HG03442 (cell line): ENCODE results near the gene RMI1.
"Not testable (repeated sequence)": the region's sequence is repeated elsewhere in the genome, so short reads cannot be mapped to it uniquely, and the experiment has no call there.

Experiments
- ATAC-seq: cut with Tn5 transposase; IDR thresholded peaks from one replicate; pipeline ENCODE4 v1.9.1; 2021; ENCODE audit warnings: mild to moderate bottlenecking, moderate library complexity; ENCODE audit not compliant: unreplicated experiment

Gene RMI1

DNA sequence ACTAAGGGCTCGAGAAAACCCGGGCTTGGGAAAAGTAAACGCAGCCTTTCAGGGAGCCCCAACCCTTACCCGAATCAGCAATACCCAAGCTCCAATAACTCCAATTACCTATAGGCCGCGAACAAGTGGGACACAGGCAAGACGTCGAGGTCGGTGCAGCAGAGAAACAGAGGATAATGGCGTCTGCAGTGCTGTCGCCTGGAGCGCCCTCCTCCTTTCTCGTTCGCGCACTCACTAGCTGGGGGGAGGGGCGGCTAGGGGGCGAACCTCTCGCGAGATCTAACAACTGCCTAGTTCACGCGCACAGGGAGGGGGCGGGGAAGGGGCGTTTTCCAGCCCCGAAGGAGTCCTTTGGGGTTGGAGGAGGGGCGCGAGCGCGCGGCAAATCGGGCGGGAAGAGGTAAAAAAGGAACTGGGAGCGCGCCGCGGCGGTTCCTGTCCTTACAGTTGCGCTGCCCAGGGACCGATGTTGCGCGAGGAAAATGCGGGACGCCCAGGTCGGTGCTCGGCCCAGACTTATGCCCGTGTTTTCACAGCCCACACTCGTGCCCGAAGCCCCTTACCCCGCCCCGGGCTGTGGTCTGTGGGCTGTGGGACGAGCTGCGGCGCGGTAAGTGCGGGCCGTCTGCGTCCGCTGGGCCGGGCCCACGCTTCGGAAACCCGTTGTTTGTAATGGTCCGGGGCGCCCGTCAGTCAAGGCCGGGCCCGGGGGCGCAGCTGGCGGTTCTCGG is at the start of gene RMI1:
TSS of gene RMI1 (plus strand) at position 411 of the 731 bp plus-strand sequence. CDS start 20,182 bp downstream, outside the sequence.
- peak; percentile 60 for ATAC-seq

GRCh38 chr9:83930881-83931280 is 49.7 kb upstream of the RMI1 start:
- no peak for ATAC-seq

DNA sequence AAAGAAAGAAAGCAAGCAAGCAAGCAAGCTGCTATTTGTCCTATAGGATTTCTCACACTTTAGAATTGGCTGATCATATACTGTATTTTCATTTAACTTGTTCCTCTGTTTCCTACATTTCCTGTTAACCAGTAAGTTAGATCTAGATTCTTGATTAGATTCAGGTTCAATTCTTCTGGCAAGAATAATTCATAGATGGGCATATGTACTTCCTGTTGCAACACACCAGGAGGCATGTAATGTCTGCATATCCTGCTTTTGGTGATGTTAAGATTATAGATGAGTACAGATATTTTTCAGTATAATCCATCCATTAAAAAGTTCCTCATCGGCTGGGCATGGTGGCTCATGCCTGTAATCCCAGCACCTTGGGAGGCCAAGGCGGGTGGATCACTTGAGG is 48.6 kb upstream of the RMI1 start:
- no peak for ATAC-seq

DNA sequence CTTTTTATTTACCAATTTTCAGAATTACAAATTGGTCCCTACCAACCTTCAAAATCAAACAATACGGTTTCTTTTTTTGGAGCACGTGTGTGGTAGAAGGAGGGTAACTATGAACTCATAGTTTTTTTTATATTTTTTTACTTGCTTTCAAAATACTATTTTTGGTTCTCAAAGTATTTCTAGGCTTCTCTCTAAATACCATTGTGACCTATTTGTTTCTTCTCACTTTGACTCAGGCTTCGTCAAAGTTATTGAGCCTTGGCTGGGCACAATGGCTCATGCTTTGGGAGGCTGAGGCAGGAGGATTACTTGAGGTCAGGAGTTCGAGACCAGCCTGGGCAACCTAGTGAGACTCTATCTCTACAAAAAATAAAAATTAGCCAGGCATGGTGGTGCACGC is 47.8 kb upstream of the RMI1 start:
- ATAC-seq: no peak

DNA sequence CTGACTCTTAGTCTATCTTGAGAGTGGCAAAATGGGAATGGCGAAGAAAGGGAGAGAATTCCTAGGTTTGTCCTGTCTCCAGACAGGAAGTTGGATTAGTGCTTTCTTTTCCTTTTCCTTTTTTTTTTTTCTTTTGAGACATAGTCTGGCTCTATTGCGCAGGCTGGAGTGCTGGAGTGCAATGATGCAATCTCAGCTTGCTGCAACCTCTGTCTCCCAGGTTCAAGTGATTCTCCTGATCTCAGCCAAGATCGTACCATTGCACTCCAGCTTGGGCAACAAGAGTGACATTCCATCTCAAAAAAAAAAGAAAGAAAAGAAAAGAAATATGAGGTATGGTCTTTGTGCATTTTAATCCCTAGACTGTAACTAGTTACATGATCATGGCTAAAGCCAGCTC is 46.8 kb upstream of the RMI1 start:
- ATAC-seq: no peak

DNA sequence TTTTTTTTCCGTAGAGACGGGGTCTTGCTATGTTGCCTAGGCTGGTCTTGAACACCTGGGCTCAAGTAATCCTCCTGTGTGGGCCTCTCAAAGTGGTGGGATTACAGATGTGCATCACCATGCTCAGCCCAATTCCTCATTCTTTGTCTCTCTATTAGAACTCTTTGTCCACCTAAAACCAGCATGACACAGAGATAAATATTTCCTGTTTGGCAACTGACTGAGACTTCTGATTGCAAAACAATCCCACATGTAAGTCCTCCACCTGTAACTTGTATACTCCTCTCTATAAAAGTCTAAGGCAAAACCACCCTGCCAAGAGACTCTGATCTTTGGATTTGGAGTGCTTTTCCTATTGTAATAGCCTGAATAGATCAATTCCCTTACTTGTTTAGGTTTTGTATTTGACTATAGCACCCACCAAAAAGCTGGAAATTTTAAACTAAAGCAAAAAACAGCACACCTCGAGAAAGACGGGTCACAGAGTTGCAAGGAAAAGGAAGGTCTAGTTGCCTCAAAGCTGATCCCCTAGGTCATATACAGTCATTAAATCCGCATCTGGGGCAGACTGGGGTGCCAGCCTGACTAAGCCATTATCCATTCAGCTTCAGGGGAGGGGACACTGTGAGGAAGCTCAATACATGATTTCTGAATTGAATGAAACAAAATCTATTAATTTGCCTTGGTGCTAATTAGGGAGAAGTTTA is 45.9 kb upstream of the RMI1 start:
- no peak for ATAC-seq

DNA sequence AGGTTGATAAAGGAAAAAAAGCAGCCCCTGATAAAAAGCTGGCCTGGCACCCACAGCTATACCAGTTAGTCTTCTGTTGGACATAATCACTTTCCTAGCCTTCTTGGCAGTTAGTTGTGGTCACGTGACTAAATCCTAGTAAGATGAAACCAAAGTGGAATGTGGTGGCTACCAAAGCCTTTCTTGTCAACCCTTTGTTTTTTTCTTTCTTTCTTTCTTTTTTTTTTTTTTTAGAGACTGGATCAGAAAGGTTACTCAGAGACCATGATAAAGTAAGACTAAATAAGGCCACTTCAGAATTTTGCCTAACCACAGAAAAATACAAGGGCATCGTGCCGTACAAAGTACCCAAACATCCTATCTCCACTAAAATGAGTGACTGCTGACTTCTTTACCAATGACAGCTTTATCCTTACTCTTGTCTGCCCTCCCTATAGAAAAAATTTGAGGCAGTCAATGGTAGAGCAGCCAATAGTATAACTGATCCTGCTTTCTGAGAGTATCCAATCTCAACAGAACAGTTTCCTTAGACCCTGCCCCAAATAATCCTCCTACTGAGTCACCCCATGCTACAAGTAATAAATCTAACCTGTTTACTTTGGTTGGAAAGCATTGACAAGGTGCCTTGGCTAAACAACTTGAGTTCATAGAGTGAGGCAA is 45.2 kb upstream of the RMI1 start:
- ATAC-seq: no peak

DNA sequence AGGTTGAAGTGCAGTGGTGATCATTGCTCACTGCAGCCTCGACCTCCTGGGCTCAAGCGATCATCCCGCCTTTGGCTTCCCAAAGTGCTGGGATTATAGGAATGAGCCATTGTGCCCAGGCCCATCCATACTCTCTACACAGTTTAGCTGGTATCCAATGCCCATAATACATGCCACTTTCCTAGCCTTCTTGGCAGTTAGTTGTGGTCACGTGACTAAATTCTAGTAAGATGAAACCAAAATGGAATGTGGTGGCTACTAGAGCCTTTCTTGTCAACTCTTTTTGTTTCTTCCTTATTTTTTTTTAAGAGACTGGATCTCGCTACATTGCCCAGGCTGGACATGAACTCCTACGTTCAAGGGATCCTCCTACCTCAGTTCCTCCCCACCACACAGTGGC is 44.1 kb upstream of the RMI1 start:
- no peak for ATAC-seq

- peak; percentile 61 for ATAC-seq
Observed at GRCh38 chr9:83937861-83938455, 42.6 kb upstream of the RMI1 start.

GRCh38 chr9:83940590-83941303 is 39.9 kb upstream of the RMI1 start:
- no peak for ATAC-seq

DNA sequence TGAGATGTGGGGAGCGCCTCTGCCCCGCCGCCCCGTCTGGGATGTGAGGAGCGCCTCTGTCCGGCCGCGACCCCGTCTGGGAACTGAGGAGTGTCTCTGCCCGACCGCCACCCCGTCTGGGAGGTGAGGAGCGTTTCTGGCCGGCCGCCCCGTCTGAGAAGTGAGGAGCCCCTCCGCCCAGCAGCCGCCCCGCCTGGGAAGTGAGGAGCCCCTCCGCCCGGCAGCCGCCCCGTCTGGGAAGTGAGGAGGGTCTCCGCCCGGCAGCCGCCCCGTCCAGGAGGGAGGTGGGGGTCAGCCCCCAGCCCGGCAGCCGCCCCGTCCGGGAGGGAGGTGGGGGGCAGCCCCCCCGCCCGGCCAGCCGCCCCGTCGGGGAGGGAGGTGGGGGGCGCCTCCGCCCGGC is 32.5 kb upstream of the RMI1 start:
- ATAC-seq: not testable (repeated sequence)

GRCh38 chr9:83956086-83956435 is 24.5 kb upstream of the RMI1 start:
- ATAC-seq: peak; percentile 45

DNA sequence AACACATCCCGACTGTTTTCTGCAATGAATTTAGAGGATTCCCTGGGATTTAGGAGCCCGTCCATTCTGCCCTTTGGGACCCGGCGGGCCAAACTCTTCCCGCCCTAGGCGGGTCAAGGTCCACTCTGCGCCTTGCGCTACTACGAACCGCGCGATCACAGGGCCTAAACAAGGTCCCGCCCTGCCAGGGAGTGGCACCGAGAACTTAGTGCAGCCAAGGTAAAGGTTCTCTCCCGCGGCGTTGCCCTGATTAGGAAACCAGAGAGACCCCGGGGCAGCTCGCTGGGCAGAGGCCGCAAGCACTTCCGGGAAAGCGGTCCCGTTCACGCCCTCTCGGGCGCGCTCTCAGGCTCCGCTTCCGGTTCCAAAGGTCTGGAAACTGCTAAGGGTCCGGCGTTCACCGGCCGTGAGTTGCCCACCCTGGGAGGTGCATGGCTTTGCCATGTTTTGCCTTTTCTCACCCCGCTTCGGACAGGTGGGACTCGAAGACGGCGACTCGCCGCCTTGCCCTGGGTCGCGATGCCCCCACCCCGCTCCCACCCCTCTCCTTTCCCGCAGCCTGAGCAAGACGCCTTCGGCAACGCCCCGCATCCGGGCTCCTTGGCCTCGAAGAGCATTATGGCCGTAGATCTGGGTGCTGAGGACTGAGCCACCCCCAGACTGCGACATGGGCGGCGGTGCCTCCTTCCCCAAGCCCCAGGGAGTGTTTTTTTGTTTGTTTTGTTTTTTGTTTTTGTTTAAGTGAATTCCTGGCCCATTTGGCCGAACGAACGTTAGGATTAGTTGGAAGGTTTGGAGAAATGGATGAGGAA is 24.0 kb upstream of the RMI1 start:
- peak; percentile 71 for ATAC-seq

- ATAC-seq: no peak
Observed at GRCh38 chr9:83957248-83957513, 23.4 kb upstream of the RMI1 start.

- no peak for ATAC-seq
Observed at GRCh38 chr9:83959061-83959460, 21.5 kb upstream of the RMI1 start.

- no peak for ATAC-seq
Observed at GRCh38 chr9:83960991-83961390, 19.6 kb upstream of the RMI1 start.

GRCh38 chr9:83962165-83962564 is 18.4 kb upstream of the RMI1 start:
- ATAC-seq: no peak

DNA sequence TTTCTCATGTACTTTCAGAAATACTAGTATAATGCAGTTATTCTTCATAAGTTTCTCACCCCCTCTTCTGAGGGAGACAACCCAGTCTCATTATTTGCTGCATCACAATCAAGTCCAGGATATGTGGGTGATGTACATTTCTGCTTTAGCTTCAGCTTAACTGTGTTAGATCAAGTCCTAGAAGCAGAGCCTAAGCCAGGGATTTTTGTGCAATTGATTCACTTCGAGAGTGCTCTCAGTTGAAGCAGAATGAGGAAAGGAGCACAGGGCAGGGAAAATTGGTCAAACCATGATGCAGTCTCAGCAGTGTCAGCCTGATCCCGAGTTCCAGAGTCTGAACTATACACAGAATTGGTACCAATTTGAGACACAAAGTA is 15.6 kb upstream of the RMI1 start:
- no peak for ATAC-seq

DNA sequence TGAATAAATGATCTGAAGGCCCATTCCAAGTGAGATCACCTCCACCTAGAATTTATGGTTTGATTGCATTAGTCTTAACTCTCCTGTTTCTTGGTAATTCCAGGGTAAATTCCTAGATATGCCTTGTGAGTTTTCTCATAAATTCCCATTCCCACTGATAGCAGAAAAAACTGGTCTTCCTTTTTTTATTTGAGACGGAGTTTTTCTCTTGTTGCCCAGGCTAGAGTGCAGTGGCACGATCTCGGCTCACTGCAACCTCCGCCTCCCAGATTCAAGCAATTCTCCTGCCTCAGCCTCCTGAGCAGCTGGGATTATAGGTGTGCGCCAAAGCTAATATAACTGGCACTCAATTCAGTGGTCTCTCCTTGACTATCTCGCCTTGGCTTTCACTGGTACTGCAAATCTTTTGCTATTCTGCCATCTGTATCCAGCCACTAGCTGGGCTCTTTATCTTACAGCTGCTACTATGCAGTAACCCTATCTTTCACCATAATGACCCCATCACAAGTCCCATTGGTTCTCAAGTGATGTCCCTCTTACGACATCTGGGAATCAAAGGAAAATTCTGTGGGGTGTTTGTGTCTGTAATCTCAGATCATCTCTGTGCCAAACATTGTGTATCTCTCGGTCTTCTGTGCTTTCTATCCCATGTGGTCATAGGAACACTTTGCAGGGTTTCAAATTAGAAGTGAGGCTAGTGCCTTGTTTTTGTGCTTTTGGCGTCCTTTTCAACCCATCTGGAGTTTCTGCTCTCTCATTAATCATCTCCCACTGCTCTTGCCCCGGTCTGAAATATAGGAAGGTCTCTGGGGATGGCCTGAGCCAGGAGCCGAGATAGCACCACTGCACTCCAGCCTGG is 15.0 kb upstream of the RMI1 start:
- no peak for ATAC-seq

DNA sequence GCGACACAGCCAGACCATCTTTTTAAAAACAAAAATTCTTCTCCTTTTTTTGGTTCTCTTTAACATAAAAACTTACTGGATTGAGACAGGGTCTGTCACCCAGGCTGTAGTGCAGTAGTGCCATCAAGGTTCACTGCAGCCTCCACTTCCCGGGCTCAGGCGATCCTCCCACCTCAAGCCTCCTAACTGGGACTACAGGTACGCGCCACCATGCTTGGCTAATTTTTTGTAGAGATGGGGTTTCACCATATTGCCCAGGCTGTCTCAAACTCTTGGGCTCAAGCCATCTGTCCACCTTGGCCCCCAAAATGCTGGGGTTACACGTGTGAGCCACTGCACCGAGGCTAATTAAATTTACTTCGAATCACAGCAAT is 14.4 kb upstream of the RMI1 start:
- no peak for ATAC-seq
